Skin epidermis (tissue), 12 donors: ENCODE results near the gene FXYD6.
A peak's percentile ranks its signal among the peaks of the same experiment; 100 is the strongest.
"Not testable (repeated sequence)": the region's sequence is repeated elsewhere in the genome, so short reads cannot be mapped to it uniquely, and the experiment has no call there.

Source experiments
- H3K27ac ChIP-seq, 21 experiments: fragments of 200-600 bp; sonication (generic) in 11 of 21; one replicate each; pipeline ENCODE4 v1.5.0; 2020; ENCODE audit warnings: mild to moderate bottlenecking in 3 of 21, inconsistent platforms in 2 of 21, moderate library complexity in 2 of 21
- H3K4me3 ChIP-seq, 7 experiments: fragments of 200-600 bp; sonication (generic) in 2 of 7; one replicate each; pipeline ENCODE4 v1.5.0; 2020; ENCODE audit warnings: inconsistent platforms in 2 of 7, mild to moderate bottlenecking in 2 of 7, moderate library complexity in 1 of 7

FXYD6 gene

DNA sequence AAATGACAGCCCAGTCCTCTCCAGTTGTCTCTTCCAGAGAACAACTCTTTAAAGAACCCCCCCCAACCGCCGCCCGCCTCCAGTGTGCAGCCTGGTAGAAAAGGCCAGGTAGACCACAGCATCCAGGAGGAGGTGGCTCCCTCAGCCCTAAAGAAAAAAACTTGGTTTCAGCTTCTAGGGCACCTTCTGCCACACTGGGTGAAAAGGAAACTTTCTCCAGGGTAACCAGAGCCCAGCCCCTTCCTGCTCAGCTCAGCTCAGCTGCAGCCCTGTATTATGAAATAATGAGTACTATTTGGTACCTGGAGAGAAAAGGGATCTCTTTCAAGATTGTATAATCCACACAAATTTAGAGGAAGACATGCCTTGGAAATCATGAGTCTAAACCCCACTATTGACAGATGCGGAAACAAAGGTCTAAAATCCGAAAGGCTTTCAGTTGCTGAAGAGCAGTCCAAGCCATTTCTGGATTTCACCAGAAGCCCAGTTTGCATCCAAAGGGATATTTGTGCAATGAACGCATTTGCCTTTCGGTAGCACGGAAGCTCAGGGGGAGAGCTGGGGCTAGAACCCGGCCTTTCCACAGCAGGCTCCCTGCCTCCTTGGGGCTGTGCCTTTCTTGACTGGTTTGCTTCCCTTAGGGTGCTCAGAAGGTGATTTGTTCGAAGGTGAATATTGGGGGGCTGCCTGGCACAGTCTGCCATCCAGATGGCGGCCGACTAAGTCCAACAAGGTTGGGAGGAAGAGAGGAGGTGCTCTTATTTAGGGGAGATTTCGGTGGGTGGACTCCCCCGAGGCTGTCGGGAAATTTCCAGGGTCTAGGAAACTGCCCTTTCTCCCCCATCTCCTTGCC is 3.3 kb downstream of the FXYD6 start:
- Histone ChIP-seq H3K27ac (no peak overlapping the region), H3K4me3 (no peak overlapping the region)

DNA sequence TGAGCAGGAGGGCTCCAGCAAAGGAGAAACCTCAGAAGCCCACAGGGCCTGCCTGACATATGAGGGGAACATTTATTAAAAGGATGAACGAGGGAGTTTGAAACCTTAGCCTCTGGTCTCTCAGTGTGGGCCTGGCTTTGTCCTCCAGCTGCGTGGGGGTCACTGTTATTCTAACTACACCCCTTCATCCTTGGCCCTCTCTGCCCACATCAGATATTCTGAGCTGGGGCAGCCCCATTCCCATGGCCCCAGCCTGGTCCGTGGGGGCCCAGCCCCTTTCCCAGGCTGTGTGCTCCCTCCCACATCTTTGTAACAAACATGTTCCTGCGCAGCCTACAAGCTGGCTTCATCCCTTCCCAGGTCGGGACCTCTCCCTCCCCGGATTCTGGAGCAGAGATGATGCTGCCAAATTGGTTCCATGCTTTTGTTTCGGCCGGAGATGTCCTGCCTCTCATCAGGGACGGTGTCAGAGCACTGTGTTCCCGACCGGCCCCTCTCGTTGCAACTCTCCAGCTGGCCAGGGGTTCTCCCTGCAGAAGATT is 4.0 kb downstream of the FXYD6 start:
- no peak overlapping the region for H3K4me3 ChIP-seq

DNA sequence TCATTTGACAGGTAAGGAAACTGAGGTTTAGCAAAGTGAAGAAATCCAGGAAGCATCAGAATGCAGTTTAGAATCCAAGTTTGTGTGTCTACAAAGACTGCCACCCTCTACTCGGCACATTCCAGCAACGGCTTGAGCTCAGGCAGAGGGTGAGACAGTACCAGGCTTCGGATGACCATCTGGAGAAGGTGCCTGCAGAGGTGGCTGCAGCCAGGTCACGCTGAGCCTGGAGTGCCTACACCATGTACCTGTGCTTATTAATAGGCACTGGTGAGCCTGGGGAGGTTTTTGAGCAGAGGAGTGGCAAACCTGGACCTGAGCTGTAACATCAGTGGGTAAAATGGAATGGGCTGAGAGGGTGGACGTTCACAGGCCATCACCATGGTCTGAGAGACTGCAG is 4.7 kb downstream of the FXYD6 start:
- H3K4me3 ChIP-seq, result no peak overlapping the region
- peak overlapping the region in 1 of 21 experiments; percentile 8 for H3K27ac ChIP-seq

More for the DNA sequence above, 4.0 kb downstream of the FXYD6 start:
- H3K27ac ChIP-seq, result no peak overlapping the region

DNA sequence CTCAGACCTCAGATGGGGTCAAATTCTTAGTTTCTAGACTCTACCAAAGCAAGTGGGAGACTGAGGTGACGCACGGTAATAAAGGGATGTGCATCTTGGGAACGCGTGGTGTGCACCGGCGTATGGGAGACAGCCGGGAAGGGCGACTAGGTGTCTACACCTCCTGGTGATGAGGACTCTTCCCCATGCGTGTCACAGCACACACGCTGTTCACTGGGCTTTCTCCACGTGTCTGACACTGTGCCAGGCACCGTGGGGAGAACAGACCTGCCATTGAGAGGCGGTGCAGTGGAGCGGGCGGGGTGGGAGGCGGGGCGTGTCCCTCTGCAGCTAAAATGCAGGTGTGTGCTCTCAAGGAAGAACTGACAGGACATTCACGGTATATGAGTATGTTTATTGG is 5.3 kb downstream of the FXYD6 start:
- Histone ChIP-seq H3K4me3 (no peak overlapping the region), H3K27ac (peak overlapping the region in 1 of 21 experiments; percentile 18)

DNA sequence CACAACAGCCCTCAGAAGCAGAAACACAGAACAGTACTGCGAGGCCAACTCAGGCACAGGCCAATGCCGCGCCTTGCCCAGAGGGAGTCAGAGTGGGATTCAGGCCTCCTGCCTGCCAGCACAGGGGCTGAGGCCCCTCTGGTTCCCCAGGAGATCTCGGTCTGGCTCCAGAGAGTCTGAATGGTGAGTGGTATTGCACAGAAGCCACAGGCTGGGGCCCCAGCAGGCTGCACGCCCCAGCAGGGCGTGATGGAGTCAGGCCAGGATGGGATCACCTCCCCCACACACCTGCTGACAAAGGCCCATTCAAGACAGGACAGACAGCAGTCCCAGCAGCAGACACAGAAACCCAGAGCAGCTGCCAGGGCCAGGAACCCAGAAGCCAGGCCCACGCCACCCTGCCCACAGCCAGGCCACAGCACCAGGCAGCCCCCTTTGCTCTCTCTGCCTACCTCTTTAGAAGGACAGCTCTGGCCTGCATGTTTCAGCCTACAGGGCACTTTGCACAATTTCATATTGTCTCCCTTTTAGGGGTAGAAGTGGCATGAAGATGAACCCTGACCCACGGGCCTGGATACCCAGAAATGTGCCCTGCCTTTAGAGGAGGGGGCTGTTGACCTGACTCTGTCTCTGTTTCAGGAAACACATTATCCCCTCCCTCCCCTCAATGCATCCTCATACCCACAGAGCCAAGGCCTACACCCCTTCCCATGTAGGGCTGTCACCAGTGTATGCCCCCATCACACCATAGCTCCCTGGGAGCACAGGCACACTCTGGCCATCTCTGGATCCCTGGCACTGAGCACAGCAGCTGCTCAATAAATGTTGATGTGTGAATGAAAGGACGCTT is 6.1 kb downstream of the FXYD6 start:
- Histone ChIP-seq H3K27ac (peak overlapping the region in 4 of 21 experiments; percentile 29 to 40 (median 32)), H3K4me3 (no peak overlapping the region)

DNA sequence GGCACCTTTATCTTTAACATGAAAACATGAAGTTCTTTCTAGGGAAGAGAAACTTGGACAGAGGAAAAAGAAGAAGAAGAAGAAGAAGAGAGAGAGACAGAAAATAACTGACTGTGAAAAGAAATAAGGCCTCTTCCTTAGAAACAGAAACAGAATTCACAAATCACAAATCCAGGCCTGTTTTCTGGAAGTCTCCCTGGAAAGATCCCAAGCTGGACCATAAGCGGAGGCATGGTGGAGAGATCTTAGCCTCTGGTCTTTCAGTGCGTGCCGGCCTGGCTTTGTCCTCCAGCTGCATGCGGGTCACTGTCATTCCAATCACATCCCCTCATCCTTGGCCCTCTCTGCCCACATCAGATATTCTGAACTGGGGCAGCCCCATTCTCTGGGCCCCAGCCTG is 6.9 kb downstream of the FXYD6 start:
- Histone ChIP-seq H3K27ac (peak overlapping the region in 3 of 21 experiments; percentile 29 to 40 (median 31)), H3K4me3 (no peak overlapping the region)

DNA sequence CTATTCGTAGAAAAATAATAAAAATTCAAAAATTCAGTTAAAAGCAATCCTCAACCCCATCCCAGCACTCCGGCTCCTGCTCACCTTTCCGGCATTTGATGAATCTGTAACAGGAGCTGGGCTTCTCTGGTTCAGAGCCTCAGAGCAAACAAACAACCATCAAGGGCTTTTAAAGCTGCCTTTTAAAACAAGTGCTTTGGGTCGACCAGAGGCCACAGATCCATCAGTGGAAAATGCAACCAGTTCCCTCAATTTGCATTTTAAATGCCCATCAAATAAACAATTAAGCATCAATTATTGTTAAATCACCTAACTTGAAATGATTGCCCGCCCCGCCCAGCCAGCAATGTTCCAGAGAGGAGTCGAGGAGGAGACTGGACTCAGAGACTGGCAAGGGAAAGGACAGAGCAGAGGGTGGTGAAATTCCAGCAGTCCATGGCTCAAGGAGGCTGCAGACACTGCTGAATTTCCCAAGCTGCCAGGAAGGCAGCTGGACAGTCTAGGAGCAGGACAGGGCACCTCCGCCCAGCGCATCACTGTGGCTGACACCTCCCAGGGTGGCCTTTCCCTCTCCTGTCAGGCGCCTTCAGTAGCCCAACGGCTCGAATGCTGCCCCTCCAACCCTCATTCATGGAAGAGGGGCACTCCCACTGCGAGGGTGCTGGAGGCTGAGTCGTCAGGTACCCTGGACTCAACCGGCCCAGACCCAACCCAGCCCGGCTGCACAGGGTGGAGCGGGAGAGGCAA is 7.5 kb downstream of the FXYD6 start:
- Histone ChIP-seq H3K4me3 (no peak overlapping the region), H3K27ac (no peak overlapping the region)

DNA sequence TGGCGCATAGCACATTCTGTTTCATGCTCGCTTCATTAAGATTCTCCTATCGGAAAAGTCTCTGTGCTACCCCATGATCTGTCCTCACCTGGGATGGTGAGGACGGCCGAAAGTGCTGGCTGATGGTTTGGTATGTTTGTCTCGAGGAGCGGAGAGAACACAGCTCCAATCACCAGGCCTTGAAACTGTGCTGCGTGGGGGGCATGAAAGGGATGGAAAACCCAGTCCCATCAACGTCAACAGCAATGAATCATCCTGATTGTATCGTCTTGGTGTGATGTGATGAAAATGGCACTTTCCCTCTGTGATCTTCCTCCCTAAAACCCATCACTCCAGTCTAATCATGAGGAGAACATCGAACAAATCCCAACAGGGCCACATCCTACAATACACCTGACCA is 8.4 kb downstream of the FXYD6 start:
- H3K27ac ChIP-seq, result no peak overlapping the region
- no peak overlapping the region for H3K4me3 ChIP-seq

DNA sequence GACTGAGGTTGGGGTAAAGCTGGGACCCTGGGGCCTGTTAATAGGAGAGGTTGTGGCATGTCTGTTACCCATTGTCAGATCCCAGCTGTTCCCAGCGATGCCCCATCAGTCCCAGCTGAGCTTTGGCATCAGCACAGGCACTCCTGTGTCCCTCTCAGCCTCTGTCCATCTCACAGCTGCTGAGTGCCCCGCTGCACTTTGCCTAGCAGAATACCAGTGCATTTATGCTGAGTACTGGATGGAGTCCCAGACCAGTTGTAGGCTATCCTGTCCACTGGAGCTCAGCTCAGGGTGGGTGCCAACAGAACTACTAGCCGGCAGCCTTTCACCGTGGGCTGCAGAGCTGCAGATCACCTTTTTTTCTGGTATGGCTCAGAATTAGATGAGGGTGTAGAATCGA is 9.9 kb downstream of the FXYD6 start:
- Histone ChIP-seq H3K27ac (no peak overlapping the region), H3K4me3 (no peak overlapping the region)

DNA sequence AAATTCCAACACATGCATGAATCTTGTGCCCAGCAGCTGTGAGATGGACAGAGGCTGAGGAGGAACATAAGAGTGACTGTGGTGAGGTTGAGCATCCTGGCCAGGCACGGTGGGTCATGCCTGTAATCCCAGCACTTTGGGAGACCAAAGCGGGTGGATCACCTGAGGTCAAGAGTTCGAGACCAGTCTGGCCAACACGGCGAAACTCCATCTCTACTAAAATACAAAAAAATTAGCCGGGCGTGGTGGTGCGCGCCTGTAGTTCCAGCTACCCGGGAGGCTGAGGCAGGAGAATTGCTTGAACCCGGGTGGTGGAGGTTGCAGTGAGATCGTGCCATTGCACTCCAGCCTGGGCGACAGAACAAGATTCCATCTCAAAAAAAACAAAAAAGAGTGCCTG is 10.9 kb downstream of the FXYD6 start:
- not testable (repeated sequence) for H3K4me3 ChIP-seq, H3K27ac ChIP-seq

DNA sequence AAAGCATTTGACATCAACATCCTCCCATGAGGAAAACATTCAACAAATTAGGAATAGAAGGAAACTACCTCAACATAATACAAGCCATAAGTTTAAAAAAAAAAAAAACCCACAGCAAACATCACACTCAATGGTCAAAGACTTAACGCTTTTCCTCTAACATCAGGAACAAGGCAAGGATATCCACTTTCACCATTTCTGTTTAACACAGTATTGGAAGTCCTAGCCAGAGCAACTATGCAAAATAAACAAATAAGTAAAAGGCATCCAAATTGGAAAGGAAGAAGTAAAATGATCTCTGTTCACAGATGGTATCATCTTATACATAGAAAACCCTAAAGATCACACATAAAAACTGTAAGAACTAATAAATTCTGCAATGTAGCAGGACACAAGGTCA is 13.1 kb downstream of the FXYD6 start:
- Histone ChIP-seq H3K4me3 (no peak overlapping the region), H3K27ac (no peak overlapping the region)

DNA sequence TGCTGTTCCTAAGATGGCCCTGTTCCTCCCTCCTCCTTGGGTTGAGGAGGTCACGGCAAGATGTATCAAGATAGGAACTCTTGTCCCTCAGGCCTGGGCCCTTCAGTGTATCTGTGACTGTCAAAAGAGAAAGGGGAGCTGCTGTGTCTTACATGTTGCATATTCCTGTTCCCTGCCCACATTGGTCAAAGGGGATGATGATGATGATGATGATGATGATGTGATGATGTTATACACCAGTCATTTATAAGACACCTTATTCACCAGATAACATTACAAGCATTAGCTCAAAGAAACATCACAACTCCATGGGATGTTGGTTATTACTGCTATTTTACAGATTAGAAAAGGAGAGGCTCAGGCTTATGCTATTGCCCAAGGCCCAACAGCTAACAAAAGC is 13.7 kb downstream of the FXYD6 start:
- Histone ChIP-seq H3K4me3 (no peak overlapping the region), H3K27ac (peak overlapping the region in 1 of 21 experiments; percentile 45)

DNA sequence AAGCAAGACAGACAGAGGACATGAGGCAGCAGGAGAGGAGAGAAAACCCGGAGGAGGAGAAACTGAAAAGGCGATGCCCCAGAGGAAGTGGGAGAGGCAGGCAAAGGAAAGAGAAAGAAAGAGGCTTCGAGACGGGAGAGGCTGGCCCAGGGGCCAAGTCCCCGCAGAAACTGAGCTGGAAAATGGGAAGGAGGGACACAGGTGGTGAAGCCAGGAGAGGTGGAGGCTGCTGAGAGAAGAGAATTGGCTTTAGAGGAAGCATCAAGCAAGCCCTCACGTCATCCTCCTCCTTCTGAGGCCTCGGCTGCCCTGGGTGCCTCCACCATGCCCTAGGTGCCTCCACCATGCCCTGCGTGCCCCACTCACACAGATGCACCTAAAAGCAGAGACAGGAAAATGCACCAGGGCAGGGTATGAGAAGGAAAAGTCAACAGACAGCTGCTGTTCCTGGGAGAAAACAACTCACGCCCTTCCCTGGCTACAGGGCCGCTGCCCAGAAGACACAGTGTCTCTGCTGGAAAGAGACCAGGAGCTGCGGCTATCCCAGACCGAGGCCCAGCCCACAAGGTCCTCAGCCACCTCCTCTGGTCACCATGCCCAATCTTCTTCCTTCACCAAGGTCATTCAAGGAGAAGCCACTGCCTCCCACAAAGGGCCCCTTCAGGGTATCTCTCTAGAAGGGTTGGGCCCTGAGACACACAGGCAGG is 14.3 kb downstream of the FXYD6 start:
- Histone ChIP-seq H3K27ac (peak overlapping the region in 1 of 21 experiments; percentile 45), H3K4me3 (no peak overlapping the region)

DNA sequence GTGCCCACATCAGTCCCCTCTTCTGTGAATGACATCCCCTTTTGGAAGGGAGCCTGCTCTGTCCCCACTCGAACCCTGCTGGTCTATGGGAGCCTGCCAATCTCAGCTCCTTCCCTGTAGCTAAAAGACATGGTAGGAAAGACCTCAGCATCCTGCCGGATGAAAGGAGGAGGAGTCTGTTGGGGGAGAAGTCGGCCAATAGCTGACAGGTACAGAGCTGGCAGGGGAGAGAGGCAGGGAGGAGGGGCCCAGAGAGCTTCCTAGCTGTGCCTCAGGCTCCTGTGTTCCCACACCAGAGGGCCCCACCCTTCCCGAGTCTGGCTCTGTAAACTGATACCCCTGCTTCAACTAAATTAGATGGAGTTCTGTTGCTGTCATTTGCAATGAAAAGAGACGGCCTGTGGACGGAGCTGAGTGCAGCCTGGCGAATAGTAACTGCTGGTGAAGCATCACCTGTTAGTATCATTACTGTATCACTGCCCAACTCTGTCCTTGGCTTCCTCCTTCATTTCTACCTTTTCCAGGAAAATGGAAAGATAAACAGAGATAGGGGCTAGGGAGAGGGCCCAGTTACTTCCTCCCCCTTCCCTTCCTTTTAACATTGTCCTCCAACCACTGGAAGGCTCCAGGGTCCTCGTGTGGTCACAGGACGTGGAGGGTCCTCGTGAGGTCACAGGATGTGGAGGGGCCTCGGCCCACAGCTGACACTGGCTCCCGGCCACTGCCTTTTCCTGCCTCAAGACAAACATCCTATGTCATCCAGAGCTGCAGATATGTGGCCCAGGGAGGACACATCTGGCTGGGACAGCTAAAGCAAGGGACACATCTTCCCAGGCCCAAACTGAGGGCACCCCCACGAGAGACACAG is 15.1 kb downstream of the FXYD6 start:
- peak overlapping the region in 1 of 21 experiments; percentile 45 for H3K27ac ChIP-seq
- no peak overlapping the region for H3K4me3 ChIP-seq

DNA sequence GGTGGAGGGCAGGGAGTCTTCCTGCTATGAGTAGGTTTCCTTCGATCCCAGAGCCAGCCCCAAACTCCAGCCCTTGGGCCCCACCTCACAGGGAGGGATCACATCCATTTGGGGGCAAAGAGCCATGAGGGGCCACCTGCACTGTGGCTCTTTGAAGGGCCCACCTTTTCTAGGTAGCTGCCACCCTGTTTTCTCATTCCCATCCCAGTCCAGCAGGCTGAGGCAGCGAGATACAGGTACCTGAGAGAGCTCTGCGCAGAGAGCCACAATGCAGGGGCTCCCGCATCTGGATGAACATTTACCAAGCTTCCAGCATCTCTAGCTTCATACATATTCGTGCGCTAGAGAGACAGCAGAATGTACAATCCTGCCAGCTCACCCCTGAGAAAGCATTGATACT is 16.3 kb downstream of the FXYD6 start:
- Histone ChIP-seq H3K27ac (no peak overlapping the region), H3K4me3 (no peak overlapping the region)

DNA sequence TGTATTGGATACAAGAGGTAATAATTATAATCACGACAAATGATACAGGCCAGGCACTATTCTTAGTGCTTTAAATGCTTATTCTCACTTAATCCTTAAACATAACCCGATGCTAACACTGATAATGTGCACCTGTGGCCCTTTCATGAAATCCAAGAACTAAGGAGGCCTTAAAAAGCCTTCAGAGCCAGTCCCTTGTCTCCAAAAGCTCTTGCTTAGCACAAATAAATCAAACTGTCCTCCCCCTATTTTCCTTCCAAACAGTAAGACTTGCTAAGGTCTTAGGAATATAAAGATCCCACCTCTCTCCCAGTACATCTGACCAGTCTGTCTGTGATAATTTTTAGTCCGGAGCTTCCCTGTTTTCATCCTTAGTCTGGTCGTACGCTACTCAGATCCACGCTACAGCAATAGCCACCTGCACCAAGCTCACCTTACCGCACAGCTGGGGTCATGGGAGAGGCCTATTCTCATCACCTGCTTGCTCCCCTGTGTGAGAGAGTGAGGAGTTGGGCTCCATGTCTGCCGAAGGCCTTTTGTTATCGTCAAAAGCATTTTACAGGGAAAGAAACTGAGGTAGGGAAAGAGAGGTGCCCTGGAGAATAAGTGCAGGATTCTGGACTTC is 16.9 kb downstream of the FXYD6 start:
- H3K27ac ChIP-seq, result no peak overlapping the region
- no peak overlapping the region for H3K4me3 ChIP-seq

DNA sequence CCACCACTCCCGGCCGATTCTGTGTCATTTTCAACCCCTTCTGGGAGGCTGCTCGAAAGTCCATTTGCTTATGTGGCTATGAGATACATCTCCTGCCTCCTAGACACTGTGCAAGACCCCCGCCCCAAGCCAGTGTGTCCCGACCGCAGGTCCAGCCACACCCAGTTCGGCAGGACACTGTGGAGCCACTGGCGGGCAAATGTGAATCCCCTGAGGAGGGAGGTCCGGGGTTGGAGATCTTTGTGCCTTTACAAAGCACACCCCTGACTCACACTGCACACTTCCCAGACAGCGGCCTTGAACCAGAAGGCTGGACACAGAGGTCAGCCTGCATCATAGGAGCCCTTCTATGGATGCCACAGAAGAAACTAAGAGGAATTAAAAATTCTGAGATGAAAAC is 17.4 kb downstream of the FXYD6 start:
- Histone ChIP-seq H3K4me3 (no peak overlapping the region), H3K27ac (no peak overlapping the region)
